ENCODE measurements around the gene HNRNPA3. TPM values are rescaled to one million over a fixed set of nuclear protein-coding genes. Genes with fewer than 3 reads are reported as not detected.

HNRNPA3 gene
- total and polyA plus RNA-seq, 2 of the 13 experiments (the other 11 are each of a cell fraction or from before 2014, with no cell fraction given) = 73.3 to 97.7 TPM

- TF ChIP-seq ARID4A (CRISPR knock-in tag; IDR thresholded peaks at IDR 0.05; ENCODE audit: borderline replicate concordance) (no peak), HDAC6 (IDR thresholded peaks at IDR 0.05; ENCODE audit: low read depth, low read length) (peak; percentile 82; the same call in 1 of the 2 replicates), ZNF441 (CRISPR knock-in tag; IDR thresholded peaks at IDR 0.05; ENCODE audit: borderline replicate concordance) (no peak), MED1 (CRISPR knock-in tag; IDR thresholded peaks at IDR 0.05) (0 out of 2 replicates have a peak, but pooled peaks have one; percentile 5), SMARCC2 (IDR thresholded peaks at IDR 0.05) (no peak), ZBTB3 (CRISPR knock-in tag; IDR thresholded peaks at IDR 0.05; ENCODE audit: borderline replicate concordance, low read depth) (no peak), FOXJ3 (CRISPR knock-in tag; IDR thresholded peaks at IDR 0.05; ENCODE audit: borderline replicate concordance) (no peak), MIER2 (CRISPR knock-in tag; IDR thresholded peaks at IDR 0.05) (no peak), RNF219 (CRISPR knock-in tag; IDR thresholded peaks at IDR 0.05) (no peak), ZNF609 (CRISPR knock-in tag; IDR thresholded peaks at IDR 0.05; ENCODE audit: borderline replicate concordance) (0 out of 2 replicates have a peak, but pooled peaks have one; percentile 10), ZFP36L2 (CRISPR knock-in tag; IDR thresholded peaks at IDR 0.05) (no peak), MYC (CRISPR knock-in tag; IDR thresholded peaks at IDR 0.05; ENCODE audit: borderline replicate concordance) (no peak), POLR2A (IDR thresholded peaks at IDR 0.05; ENCODE audit: insufficient read depth in 1 of 2, low read depth in 2 of 2, low read length in 2 of 2) (peak in 1 of 2 experiments; percentile 31; a peak in 1 of 4 replicates), PHF8 (CRISPR knock-in tag; IDR thresholded peaks at IDR 0.05) (no peak), CREBL2 (CRISPR knock-in tag; IDR thresholded peaks at IDR 0.05; ENCODE audit: borderline replicate concordance) (no peak)
Measured at GRCh38 chr2:177261116-177262060, 48.8 kb downstream of the HNRNPA3 start (continued).

Data from HepG2 (cell line).